WTC11 (cell line): ENCODE data around the gene ATP6AP1. TPM values are rescaled to one million over a fixed set of nuclear protein-coding genes. Genes with fewer than 3 reads are reported as not detected.

Experiments
- ATAC-seq: fragments of 200-7000 bp; cut with Tn5 transposase; 2 replicates; pipeline ENCODE4 v1.10.0; 2021; ENCODE audit warnings: mild to moderate bottlenecking, moderate library complexity
- CTCF ChIA-PET: fragments of 300-600 bp; sonication (Branson Sonifier 250); formaldehyde crosslinking; loops from one replicate; lab custom pipeline; 2021; ENCODE audit warnings: antibody characterized with exemption; lab: Charles Lee
- POLR2A ChIA-PET: fragments of 350-600 bp; sonication (Branson Sonifier 250); formaldehyde crosslinking; loops from one replicate; lab custom pipeline; 2021; ENCODE audit warnings: antibody characterized with exemption; lab: Charles Lee
- DNase-seq: peaks from one replicate; pipeline ENCODE4 v3.0.0; 2021; ENCODE audit warnings: low spot score
- H3K27ac Mint-ChIP-seq: 2 replicates; pipeline ENCODE4 v1.8.0; 2021; ENCODE audit warnings: mixed read lengths
- H3K27me3 Mint-ChIP-seq: 2 replicates; pipeline ENCODE4 v1.8.0; 2021; ENCODE audit warnings: low read depth, mild to moderate bottlenecking, moderate library complexity, mixed read lengths
- H3K36me3 Mint-ChIP-seq: 2 replicates; pipeline ENCODE4 v1.8.0; 2021; ENCODE audit warnings: mixed read lengths
- H3K4me1 Mint-ChIP-seq: 2 replicates; pipeline ENCODE4 v1.8.0; 2022; ENCODE audit warnings: mixed read lengths
- H3K4me3 Mint-ChIP-seq: 2 replicates; pipeline ENCODE4 v1.8.0; 2021; ENCODE audit warnings: mild to moderate bottlenecking, moderate library complexity, mixed read lengths
- H3K9me3 Mint-ChIP-seq: 2 replicates; pipeline ENCODE4 v1.8.0; 2021; ENCODE audit warnings: mixed read lengths
- CBFB ChIP-seq: sonication (generic); formaldehyde crosslinking; IDR thresholded peaks from 2 replicates; pipeline ENCODE4 v1.8.1; 2022; ENCODE audit warnings: mild to moderate bottlenecking, low read depth, missing genetic modification reagents
- CREM ChIP-seq: sonication (generic); formaldehyde crosslinking; IDR thresholded peaks from 2 replicates; pipeline ENCODE4 v1.8.1; 2022; ENCODE audit warnings: mild to moderate bottlenecking, missing genetic modification reagents, moderate library complexity
- ERG ChIP-seq: fragments of 250-450 bp; sonication (Bioruptor Pico); IDR thresholded peaks from 2 replicates; pipeline ENCODE4 v1.8.0; 2021; ENCODE audit warnings: mild to moderate bottlenecking
- ETV6 ChIP-seq: sonication (generic); formaldehyde crosslinking; IDR thresholded peaks from 2 replicates; pipeline ENCODE4 v1.8.1; 2022; ENCODE audit warnings: mild to moderate bottlenecking, missing genetic modification reagents
- GRHL2 ChIP-seq: fragments of 250-450 bp; sonication (Bioruptor Pico); IDR thresholded peaks from 2 replicates; pipeline ENCODE4 v1.8.0; 2022; ENCODE audit warnings: mild to moderate bottlenecking, moderate library complexity; ENCODE audit not compliant: insufficient replicate concordance, severe bottlenecking
- HMGA2 ChIP-seq: fragments of 250-450 bp; sonication (Bioruptor Pico); IDR thresholded peaks from 2 replicates; pipeline ENCODE4 v1.4.0; 2021; ENCODE audit warnings: mild to moderate bottlenecking, moderate library complexity
- HMGXB4 ChIP-seq: sonication (generic); formaldehyde crosslinking; IDR thresholded peaks from 2 replicates; pipeline ENCODE4 v1.8.1; 2023; ENCODE audit warnings: mild to moderate bottlenecking, moderate library complexity, missing genetic modification reagents
- IRF2 ChIP-seq: sonication (generic); formaldehyde crosslinking; IDR thresholded peaks from 2 replicates; pipeline ENCODE4 v1.8.0; 2022; ENCODE audit warnings: low read depth, missing genetic modification reagents, borderline replicate concordance
- JAZF1 ChIP-seq: fragments of 250-450 bp; sonication (Bioruptor Pico); IDR thresholded peaks from 2 replicates; pipeline ENCODE4 v1.9.0; 2021; ENCODE audit warnings: moderate library complexity, mild to moderate bottlenecking, inconsistent platforms
- KAT7 ChIP-seq: sonication (generic); formaldehyde crosslinking; IDR thresholded peaks from 2 replicates; pipeline ENCODE4 v1.8.1; 2023; ENCODE audit warnings: missing genetic modification reagents, mild to moderate bottlenecking, borderline replicate concordance
- MAX ChIP-seq: sonication (generic); formaldehyde crosslinking; IDR thresholded peaks from 2 replicates; pipeline ENCODE4 v1.8.0; 2022; ENCODE audit warnings: mild to moderate bottlenecking, missing genetic modification reagents
- MXD4 ChIP-seq: fragments of 250-450 bp; sonication (Bioruptor Pico); IDR thresholded peaks from 2 replicates; pipeline ENCODE4 v1.8.0; 2021; ENCODE audit warnings: mild to moderate bottlenecking, moderate library complexity, borderline replicate concordance
- NFATC4 ChIP-seq: fragments of 250-450 bp; sonication (Bioruptor Pico); IDR thresholded peaks from 2 replicates; pipeline ENCODE4 v1.9.0; 2021; ENCODE audit warnings: mild to moderate bottlenecking
- NR1H2 ChIP-seq: sonication (generic); formaldehyde crosslinking; IDR thresholded peaks from 2 replicates; pipeline ENCODE4 v1.9.0; 2021; ENCODE audit warnings: mild to moderate bottlenecking, moderate library complexity, missing genetic modification reagents
- NR3C1 ChIP-seq: sonication (generic); formaldehyde crosslinking; conservative IDR thresholded peaks from 2 replicates; pipeline ENCODE4 v1.8.1; 2023; ENCODE audit warnings: low read depth, mild to moderate bottlenecking, missing genetic modification reagents
- PRDM15 ChIP-seq: sonication (generic); formaldehyde crosslinking; IDR thresholded peaks from 2 replicates; pipeline ENCODE4 v1.8.0; 2022; ENCODE audit warnings: missing genetic modification reagents
- TEAD4 ChIP-seq: sonication (generic); formaldehyde crosslinking; IDR thresholded peaks from 2 replicates; pipeline ENCODE4 v1.8.0; 2022; ENCODE audit warnings: mild to moderate bottlenecking, missing genetic modification reagents
- ZNF121 ChIP-seq: sonication (generic); formaldehyde crosslinking; IDR thresholded peaks from 2 replicates; pipeline ENCODE4 v1.8.0; 2023; ENCODE audit warnings: missing genetic modification reagents
- ZNF232 ChIP-seq: sonication (generic); formaldehyde crosslinking; IDR thresholded peaks from 2 replicates; pipeline ENCODE4 v1.8.0; 2022; ENCODE audit warnings: mild to moderate bottlenecking, missing genetic modification reagents
- ZNF263 ChIP-seq: sonication (generic); formaldehyde crosslinking; IDR thresholded peaks from 2 replicates; pipeline ENCODE4 v1.8.1; 2022; ENCODE audit warnings: low read depth, mild to moderate bottlenecking, moderate library complexity, missing genetic modification reagents
- ZNF317 ChIP-seq: sonication (generic); formaldehyde crosslinking; IDR thresholded peaks from 2 replicates; pipeline ENCODE4 v1.8.1; 2023; ENCODE audit warnings: low read depth, mild to moderate bottlenecking, moderate library complexity, missing genetic modification reagents, borderline replicate concordance
- ZNF512 ChIP-seq: sonication (generic); formaldehyde crosslinking; IDR thresholded peaks from 2 replicates; pipeline ENCODE4 v1.8.1; 2022; ENCODE audit warnings: missing genetic modification reagents, borderline replicate concordance
- total RNA-seq: library from RNA; stranded (reverse); gene quantifications from 3 replicates; pipeline ENCODE4 v1.2.3, GENCODE V29; 2021

The ATP6AP1 gene
- total RNA-seq, 1 experiment from 2014 or later, result 43.9 TPM

- TF ChIP-seq IRF2 (CRISPR knock-in tag), result no peak
- TF ChIP-seq ZNF232 (CRISPR knock-in tag), result no peak
- TF ChIP-seq PRDM15 (CRISPR knock-in tag), result 0 out of 2 replicates have a peak, but pooled peaks have one; percentile 18
- 0 out of 2 replicates have a peak, but pooled peaks have one; percentile 57 for TF ChIP-seq ZNF121 (CRISPR knock-in tag)
- no peak for TF ChIP-seq HMGA2 (CRISPR knock-in tag)
- no peak for TF ChIP-seq ZNF317
Measured at GRCh38 chrX:154380787-154381186, 47.7 kb upstream of the ATP6AP1 start (continued).

GRCh38 chrX:154381271-154381670, 47.2 kb upstream of the ATP6AP1 start:
- Mint-ChIP-seq H3K4me3 (peak overlapping the region; percentile 18; the same call in 1 of the 2 replicates), H3K27me3 (peaks cover 5% of the 10 kb centered on the region; the same call in 1 of the 2 replicates), H3K4me1 (peaks cover 26% of the 10 kb centered on the region), H3K36me3 (peaks cover 9% of the 10 kb centered on the region), H3K27ac (peak overlapping the region; percentile 72; the same call in 1 of the 2 replicates)
- no peak for ATAC-seq
- POLR2A ChIA-PET, result interaction anchor here (0.6 to 3.3 kb wide), 4 partner anchors 8 to 574 kb away, joined by 4 to 13 read pairs (median 6); no protein-coding TSS in a partner anchor
- TF ChIP-seq HMGXB4 (no peak), KAT7 (CRISPR knock-in tag) (no peak), CREM (no peak), ERG (no peak), ZNF263 (CRISPR knock-in tag) (no peak), TEAD4 (CRISPR knock-in tag) (no peak), NFATC4 (no peak), ZNF512 (CRISPR knock-in tag) (no peak), GRHL2 (CRISPR knock-in tag) (no peak), ETV6 (CRISPR knock-in tag) (no peak), CBFB (CRISPR knock-in tag) (no peak), NR3C1 (CRISPR knock-in tag) (no peak), MAX (CRISPR knock-in tag) (no peak), MXD4 (CRISPR knock-in tag) (no peak), ZNF232 (CRISPR knock-in tag) (no peak), JAZF1 (CRISPR knock-in tag) (no peak), HMGA2 (CRISPR knock-in tag) (no peak), NR1H2 (CRISPR knock-in tag) (no peak)
- TF ChIP-seq, all 79 proteins: peak for 0
- DNase-seq, result no peak
- CTCF ChIA-PET, result interaction anchor here (3.9 kb wide), 1 partner anchor 7 kb away, joined by 43 read pairs; the partner anchor contains the start of gene FLNA
- H3K9me3 Mint-ChIP-seq, result no peaks in the 10 kb centered on the region
